Vagina (tissue), 2 donors: ENCODE results near the gene DYSF.

Source experiments
- POLR2A ChIP-seq, 2 donors: fragments of 450-650 bp; IDR thresholded peaks; one replicate each; pipeline ENCODE4 v1.6.1; 2017; ENCODE audit warnings: antibody characterized with exemption in 2 of 2, mild to moderate bottlenecking in 2 of 2, moderate library complexity in 2 of 2
- POLR2AphosphoS5 ChIP-seq, 2 donors: sonication (generic); formaldehyde crosslinking; IDR thresholded peaks; one replicate each; pipeline ENCODE4 v1.9.0; 2017; ENCODE audit warnings: antibody characterized with exemption in 2 of 2, mild to moderate bottlenecking in 2 of 2, low read depth in 1 of 2; ENCODE audit not compliant: insufficient read depth in 1 of 2

DNA sequence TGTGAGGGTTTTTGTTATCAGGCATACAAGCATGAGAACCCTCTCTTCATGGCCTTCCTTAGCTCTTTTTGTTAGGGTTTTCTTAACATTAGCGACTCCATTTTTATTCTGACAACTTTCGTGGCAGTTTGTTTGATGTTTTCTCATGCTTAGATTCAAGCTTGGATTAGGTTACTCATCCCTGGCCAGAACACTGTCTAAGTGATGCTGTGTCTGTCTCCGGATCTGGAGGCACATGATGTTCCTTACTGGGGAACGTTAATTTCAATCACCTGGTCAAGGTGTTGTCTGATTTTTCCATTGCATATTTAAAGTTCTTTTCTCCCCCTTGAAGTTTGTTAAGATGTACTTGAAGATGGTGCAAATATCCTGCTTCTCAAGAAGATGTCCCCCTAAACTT is 40.7 kb downstream of the DYSF start:
- TF ChIP-seq POLR2AphosphoS5 (IDR thresholded peaks at IDR 0.05; ENCODE audit: insufficient read depth in 1 of 2, low read depth in 1 of 2) (no peak), POLR2A (IDR thresholded peaks at IDR 0.05) (no peak)
